HG03280 (cell line): ENCODE measurements around the gene PIK3R6.
"Not testable (repeated sequence)": the region's sequence is repeated elsewhere in the genome, so short reads cannot be mapped to it uniquely, and the experiment has no call there.

Experiments used
- ATAC-seq: cut with Tn5 transposase; IDR thresholded peaks from one replicate; pipeline ENCODE4 v1.9.1; 2021; ENCODE audit warnings: mild to moderate bottlenecking, moderate library complexity; ENCODE audit not compliant: unreplicated experiment

PIK3R6 gene

DNA sequence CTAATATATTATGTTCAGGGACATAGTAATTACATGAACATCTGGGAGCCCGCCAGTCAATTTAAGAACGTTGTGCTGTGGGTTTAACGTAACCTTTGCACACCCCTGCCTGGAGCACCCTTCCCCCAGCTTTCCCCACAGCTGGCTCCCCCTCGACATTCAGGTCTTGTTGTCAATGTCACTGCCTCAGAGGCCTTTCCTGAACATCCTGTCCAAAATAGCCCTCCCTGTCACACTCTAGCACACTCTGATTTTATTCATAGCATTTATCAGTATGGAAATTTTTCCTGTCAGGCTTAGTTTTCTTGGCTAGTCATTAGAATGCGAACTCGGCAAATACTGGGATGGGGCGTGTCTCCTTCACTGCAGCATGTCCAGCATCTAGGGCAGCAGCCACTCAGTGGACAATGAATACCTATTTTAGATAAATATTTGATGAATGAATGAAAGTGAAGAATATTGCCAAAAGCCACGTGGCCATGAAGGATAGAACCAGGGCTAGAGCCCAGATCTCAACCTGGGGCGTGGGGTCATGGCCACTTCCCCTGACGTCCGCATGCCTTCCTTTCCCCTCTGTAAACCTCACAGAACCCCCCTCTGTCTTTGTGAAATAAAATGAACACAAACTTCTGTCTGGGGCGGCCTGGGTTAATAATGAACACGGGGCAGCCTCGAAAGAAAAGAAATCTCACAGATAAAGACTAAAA is 10.5 kb downstream of the PIK3R6 start:
- no peak for ATAC-seq

DNA sequence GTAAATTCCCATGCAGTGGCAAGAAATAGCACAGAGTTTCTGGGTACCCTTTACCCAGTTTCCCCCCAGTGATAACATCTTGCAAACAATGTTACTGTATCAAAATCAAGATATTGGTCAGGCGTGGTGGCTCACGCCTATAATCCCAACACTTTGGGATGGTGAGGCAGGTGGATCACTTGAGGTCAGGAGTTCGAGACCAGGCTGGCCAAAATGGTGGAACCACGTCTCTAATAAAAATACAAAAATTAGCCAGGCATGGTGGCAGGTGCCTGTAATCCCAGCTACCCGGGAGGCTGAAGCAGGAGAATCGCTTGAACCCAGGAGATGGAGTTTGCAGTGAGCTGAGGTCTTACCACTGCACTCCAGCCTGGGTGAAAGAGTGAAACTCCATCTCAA is 11.3 kb downstream of the PIK3R6 start:
- not testable (repeated sequence) for ATAC-seq

DNA sequence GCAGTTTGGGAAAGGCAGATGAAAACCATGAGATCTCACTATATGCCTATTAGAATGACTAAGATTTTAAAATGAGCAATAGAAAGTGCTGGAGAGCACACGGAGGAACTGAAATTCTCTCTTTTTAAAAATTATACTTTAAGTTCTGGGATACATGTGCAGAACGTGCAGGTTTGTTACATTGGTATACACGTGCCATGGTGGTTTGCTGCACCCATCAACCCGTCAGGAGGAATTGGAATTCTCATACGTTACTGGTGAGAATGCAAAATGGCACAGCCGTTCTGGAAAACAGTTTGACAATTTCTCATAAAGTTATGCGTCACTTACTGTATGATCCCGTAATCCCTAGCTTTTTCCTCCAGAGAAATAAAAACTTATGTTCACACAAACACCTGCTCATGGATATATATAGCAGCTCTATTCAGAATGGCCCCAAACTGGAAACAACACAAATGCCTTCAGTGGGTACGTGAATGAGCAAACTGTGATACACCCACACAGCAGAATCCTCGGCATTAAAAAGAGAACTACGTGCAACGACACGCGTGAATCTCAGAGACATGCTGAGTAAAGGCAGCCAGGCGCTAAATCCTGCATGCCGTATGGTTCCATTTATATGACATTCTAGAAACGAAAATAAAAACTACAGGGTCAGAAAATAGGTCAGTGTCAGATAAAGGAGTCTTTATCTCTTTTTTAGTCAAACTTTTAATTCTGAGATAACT is 11.8 kb downstream of the PIK3R6 start:
- peak; percentile 46 for ATAC-seq

DNA sequence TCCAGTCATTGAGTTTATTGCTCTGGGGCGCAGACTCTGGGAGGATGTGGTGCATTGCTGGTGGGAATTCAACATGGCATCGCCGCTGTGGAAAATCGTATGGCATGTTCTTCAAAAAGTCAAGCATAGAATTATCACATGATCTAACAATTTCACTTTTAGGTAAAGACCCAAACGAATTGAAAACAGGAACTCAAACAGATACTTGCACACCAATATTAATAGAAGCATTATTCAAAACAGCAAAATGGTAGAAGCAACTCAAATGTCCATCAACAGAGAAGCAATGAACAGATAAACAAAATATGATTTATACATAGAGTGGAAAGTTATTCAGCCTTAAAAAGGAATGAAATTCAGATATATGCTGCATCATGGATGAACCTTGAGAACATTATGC is 15.9 kb downstream of the PIK3R6 start:
- no peak for ATAC-seq

DNA sequence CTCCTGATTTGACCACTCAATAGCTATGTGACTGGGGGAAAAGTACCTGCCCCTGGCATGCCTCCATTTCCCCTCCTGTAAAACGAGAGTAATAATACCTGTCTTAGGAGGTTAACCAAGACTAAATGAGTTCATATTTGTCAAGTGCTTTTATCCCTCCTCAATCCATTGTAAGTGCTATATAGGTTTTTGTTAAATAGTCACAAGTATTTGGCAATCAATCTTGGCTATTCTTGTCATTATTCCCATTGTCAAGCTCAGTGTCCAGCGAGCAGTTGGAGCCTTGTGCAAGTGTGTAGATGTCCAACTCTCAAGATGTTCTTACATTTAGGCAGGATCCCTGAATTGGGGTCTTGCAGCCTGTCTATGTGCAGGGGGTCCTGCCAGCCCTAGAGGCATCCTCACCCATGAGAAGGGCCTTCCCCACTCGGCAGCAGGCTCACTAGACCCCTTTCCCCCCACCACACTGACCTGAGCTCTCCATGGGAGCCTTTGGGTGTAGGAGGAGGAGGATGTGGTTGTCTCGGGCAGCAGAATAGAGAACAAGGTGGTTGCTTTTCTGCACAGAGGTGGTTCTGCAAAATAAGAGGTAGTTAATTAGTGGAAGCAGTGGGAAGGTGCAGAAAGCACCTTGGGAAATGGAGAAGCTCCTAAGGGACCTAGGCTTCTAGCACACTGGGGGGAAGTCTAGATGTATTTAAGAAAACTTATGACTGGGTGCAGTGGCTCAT is 18.0 kb downstream of the PIK3R6 start:
- ATAC-seq, result no peak

DNA sequence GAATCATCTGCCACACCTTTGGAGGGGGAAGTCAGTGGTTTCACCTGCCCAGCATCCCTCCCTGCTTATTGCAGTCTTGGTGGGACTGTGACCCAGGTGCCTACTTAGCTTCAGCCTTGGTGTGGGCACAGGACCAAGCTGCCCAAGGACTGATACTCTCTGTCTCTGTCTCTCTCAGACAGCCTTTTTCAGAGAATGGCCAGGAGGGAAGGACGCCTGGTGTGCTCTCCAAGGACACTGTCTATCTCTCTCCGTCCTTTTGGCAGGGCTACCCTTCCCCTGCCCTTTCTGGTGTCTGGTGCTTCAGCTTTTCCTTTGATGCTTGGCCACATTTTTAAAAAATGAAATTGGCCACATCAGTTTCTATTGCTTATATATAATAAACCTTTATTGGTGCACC is 19.6 kb downstream of the PIK3R6 start:
- no peak for ATAC-seq

DNA sequence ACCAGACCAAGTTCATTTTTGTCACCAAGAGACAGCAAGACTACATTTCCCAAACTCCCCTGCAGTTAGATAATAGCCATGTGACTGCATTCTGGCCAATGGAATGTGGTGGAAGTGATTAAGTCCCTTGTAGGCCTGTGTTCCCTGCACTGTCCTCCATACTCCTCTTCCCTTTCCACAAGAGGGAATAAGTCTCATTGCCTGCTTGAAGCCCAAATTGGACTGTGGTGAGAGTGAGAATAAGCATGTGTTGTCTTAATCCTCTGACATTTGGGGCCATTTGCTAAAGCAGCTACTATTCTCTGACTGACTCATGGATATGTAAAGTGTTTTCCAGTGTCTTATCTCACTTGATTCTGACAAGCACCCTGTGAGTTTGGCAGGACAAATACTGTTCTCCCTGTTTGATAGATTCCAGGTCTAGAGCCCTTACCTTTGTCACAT is 20.7 kb downstream of the PIK3R6 start:
- no peak for ATAC-seq

DNA sequence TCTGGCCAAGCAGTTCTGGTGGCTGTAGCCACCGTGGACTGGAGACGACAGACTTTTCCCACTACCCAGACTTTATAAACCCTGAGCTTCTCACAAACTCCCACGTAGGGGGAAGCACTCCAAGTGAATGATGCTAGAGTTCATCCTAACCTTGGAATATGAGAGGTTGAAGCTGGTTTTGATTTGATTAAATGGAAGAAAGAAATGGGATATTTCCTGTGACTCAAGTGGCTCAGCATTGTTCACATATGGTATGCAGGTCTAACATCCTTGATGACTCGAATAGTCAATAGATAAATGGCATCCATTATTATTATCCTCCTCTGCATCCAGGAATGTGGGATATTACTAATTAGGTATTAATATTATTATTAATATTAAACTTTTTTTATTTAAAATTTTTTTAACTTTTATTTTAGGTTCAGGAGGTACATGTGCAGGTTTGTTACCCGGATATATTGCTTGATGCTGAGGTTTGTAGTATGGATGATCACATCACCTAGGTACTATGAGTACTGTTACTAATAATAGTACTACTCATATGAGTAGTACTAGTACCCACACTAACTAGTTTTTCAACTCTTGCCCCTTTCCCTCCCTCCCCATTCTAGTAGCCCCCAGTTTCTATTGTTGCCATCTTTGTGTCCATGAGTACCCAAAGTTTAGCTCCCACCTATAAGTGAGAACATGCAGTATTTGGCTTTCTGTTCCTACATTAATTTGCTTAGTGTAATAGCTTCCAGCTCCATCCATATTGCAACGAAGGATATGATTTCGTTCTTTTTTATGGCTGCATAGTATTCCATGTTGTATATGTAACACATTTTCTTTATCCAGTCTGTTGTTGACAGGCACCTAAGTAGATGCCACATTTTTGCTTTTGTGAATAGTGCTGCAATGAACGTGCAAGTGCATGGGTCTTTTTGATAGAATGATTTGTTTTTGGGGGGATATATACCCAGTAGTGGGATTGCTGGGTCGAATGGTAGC is 22.9 kb downstream of the PIK3R6 start:
- no peak for ATAC-seq

DNA sequence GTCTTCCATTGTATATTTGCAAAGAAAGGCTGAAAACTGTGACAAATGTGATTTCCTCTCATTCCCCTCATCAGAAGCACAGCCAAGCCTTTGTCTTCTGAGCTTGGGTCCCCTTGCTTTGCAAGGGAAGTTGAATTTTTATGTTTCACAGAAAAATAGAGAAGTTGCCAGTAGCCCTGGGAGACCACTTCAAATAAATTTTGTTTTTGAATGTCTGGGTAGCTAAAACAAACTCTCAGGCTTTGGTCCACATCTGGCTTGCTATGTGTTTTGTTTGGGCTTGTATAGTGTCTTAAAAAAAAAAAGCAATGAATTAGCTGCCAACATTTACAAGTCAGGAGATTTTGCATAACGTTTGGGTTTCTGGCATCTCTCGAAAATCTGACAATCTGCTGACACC is 24.1 kb downstream of the PIK3R6 start:
- ATAC-seq, result no peak

DNA sequence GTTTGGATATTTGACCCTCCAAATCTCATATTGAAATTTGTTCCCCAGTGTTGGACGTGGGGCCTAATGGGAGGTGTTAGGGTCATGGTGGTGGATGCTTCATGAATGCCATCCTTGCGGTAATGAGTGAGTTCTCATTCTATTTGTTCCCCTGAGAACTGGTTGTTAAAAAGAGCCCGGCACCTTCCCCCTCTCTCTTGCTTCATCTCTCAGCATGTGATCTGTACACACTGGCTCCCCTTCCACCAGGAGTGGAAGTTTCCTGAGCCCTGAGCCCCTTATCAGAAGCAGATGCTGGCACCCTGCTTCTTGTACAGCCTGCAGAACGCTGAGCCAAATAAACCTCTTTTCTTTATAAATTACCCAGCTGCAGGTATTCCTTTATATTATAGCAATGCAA is 25.6 kb downstream of the PIK3R6 start:
- no peak for ATAC-seq

DNA sequence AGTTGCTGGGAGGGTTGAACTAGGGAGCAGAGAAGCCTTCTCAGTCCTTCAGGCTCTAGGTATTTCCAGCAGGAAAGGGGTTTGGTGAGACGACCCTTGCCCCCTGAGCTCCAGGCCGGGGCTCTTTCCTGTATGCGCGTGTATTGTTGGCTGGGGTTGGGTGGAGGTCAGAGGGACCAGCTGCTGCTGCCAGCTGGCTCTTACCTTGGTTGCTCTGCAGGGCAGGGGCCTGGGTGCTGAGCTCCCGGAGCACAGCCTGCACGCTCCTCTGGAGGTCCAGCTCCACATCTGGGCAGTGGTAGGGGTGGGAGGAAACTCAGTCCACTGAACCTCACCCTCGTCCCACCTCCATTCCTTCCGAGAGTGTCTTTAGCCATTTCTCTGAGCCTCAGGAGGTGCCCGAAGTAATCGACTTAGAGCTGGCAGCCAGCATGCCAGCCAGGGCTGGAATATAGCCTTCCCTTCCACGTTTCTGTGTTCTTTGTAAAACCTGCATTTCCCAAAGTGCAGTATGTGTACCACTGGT is 28.0 kb downstream of the PIK3R6 start:
- ATAC-seq, result no peak

DNA sequence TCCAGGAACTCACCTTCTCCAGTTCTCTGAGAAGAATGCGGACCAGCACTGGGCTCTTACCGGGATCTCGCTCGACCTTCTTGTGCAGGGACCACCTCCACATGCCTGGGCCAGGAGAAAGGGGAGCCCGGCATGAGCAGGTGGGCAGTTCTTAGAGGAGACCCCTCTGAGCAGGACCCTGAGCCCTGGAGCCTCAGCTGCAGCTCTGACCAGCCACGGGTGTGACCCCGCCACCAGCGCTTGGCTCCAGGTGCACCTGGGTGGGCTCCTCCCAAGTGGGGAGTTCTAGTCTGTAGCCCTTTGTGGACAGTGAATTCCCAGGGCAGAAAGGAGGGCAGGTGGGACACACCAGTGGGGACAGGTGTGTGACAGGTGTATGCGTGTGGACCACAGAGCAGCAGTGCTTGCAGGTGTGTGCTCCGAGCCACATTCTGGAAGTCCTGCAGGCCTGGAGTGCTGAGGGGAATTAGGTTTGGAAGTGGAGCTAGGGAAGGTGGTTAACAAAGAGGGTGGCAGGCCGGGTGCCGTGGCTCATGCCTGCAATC is 28.9 kb downstream of the PIK3R6 start:
- ATAC-seq, result no peak

DNA sequence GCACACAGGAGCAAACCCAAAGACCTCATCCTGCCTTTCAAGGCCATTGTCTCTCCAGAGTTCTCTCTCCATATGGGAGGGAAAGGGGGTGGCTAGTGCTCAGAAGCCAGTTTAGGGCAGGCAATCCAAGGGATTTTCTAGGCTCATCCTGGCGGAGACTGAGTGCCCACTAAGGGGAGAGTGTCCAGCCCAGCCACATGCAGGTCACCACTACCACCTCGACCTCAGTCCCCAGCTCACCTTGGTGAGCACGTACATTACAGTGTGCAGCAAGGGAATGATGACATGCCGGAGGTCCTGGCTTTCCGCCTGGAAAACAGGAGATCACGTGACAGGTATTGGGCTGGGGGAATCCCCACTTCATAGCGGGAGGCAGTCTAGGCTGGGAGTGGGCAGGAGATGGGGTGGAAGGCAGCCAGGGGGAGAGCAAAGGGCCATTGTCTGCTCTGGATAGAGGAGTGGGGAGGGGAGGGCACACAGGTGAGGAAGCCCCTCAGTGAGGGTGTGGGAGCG is 29.9 kb downstream of the PIK3R6 start:
- no peak for ATAC-seq

DNA sequence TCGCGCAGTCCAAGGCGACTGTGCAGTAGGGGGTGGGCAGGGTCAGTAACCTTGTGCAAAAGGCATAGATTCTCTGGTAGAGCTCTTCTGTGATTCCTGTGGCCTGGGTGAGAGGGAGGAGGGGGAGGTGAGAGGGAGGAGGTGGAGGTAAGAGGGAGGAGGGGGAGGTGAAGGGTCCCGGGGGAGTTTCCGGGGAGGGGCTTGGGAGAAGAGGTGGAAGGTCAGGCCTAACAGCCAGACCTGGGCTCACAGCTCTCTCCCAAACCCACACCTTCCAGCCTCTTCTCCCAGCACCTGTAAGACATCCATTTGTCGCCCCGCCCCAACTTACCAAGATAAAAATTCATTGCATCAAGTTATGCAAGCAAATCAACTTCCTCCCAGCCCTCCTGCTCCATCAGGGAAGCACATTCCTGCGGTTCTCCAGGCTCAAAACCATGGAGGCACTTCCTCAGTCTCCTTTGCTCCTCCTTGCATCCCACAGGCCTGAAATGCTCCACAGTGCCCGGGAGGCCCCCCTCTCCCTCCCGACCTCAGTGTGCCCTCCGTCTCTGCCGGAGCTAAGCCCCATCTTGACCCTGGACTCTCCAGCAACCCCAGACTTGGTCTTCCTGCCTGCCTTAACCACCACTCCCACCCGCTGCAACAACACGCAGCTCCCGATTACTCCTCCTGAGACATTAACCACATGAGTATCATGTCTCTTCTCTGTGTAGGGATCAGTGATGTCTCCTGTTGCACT is 30.5 kb downstream of the PIK3R6 start:
- no peak for ATAC-seq

DNA sequence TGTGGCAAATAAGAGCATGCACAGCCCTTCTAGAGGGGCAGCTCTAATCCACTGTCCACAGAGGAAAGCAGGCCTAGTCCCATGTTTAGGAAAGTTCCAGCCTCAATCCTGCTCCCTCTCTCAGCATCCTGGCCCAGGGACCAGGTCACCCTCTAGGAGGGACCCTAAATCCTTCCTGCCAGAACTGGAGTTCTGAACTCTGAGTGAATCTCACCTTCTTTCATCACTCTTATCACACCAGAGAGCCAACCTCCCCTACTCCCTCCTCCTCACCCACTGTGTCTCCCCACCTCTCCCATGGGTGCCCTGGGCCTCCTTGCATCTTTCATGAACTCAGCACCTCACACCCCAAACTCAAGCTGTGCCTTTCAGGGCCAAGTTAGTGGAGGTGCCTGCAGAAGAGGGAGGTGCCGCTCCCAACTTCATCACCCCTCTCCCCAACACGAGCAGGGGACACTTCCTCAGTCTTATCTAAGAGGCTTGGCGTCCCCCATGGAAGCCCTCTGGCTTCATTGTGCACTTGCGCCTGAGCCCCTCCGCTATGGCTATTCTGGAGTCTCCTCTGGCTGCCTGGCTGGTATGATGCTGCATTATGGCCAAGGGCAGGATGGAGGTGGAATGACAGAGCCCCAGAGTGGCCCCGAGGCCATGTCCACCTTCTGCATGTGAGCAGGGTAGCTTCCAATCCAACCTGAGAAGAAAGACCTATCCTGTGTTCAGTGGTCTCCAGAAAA is 31.7 kb downstream of the PIK3R6 start:
- ATAC-seq, result no peak

DNA sequence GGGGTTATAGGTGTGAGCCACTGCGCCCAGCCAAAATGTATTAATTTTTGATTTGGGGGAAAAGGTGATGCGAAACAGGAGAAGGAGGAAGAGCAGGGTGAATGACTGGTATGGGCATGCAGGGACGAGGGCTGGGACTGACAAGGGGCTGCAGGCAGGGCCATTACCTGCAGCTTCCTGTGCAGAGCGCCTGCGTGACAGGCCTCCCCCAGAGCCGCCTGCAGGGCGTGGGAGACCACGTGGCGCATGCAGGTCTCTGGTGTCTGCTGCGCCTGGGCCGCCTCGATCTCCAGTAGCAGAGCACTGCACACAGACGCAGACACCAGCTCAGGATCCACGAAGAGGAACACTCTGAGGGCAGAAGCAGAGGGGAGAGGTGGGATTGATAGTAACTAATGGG is 32.4 kb downstream of the PIK3R6 start:
- ATAC-seq, result no peak

DNA sequence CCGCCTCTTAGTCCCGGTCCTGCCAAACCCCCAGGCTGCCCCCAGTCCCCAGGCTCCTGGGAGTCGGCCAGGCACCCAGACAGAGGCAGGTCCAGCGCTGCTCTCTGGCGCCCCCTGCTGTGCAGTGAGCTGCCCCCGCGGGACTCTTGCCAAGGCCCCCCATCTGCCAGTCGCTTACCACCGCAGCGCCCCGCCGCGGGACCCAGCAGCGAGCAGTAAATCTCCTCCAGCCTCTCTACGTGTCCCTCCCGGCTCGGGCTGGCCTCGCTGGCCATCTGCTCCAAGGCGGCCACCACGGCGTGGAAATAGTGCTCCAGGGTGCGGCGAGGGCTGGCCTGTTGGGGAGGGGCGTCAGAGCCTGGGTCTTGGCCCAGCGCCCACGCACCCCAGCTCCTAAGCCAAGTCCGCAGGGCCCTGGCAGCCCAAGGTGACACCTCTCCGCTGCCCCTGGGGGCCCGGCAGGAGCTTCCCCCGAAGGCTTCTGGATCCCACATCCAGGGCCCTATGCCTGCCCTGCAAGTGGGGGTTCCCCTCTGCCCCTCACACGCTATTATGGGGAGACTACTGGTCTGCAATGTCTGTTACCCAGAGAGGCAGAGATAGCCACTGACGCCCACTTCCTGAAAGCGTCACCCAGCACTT is 34.6 kb downstream of the PIK3R6 start:
- no peak for ATAC-seq

DNA sequence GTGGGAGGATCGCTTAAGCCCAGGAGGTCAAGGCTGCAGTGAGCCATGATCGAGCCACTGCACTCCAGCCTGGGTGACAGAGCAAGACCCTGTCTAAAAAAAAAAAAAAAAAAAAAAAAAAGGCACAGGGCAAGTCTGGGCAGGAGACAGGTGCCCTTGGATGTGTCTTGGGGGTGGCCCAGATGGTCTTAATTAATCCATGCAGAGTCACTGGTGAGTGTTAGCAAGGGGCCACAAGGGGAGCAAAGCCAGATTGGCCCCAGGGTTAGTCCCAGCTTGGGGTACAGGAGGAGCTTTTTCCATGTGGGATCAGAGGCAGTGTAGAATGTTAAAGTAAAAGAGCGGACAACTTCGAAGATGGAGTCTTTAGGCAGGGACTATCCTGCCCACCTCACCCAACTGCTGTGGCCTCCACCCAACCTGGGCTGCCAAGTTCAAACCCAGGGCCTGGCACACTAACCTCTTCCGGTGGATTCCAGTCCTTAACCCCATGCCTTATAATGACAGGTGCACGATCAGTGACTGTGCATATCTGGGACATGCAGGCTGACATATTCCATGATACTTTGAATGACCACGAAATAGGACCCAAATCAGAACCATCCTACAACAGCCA is 36.1 kb downstream of the PIK3R6 start:
- ATAC-seq, result no peak
